Trophoblast cell (in vitro differentiated cells and primary cell): Measurements from ENCODE around the gene CNPY1.

Experiments
- DNase-seq, 2 donors: peaks; one replicate each; pipeline ENCODE4 v3.0.0-alpha.2; 2016
- H2AFZ ChIP-seq: 2 replicates; pipeline ENCODE4 v1.6.1; 2013; ENCODE audit warnings: low read length, moderate library complexity, mild to moderate bottlenecking; ENCODE audit not compliant: insufficient read depth, poor library complexity
- H2AK5ac ChIP-seq: 2 replicates; pipeline ENCODE4 v1.6.1; 2013; ENCODE audit warnings: mild to moderate bottlenecking, low read length
- H2BK120ac ChIP-seq: 2 replicates; pipeline ENCODE4 v1.6.1; 2013; ENCODE audit warnings: low read length, mild to moderate bottlenecking, moderate library complexity; ENCODE audit not compliant: insufficient read depth, poor library complexity
- H2BK12ac ChIP-seq: 2 replicates; pipeline ENCODE4 v1.6.1; 2013; ENCODE audit warnings: mild to moderate bottlenecking, low read length, moderate library complexity
- H2BK5ac ChIP-seq: 2 replicates; pipeline ENCODE4 v1.6.1; 2013; ENCODE audit warnings: low read length, low read depth, moderate library complexity, mild to moderate bottlenecking; ENCODE audit not compliant: poor library complexity
- H3K14ac ChIP-seq: 2 replicates; pipeline ENCODE4 v1.6.1; 2013; ENCODE audit warnings: mild to moderate bottlenecking, low read length
- H3K18ac ChIP-seq: 2 replicates; pipeline ENCODE4 v1.6.1; 2013; ENCODE audit warnings: mild to moderate bottlenecking, low read length
- H3K23ac ChIP-seq: 2 replicates; pipeline ENCODE4 v1.6.1; 2013; ENCODE audit warnings: low read length
- H3K27ac ChIP-seq: 2 replicates; pipeline ENCODE4 v1.5.1; 2013; ENCODE audit warnings: low read depth, mild to moderate bottlenecking, inconsistent platforms, low read length, moderate library complexity
- H3K27me3 ChIP-seq: 2 replicates; pipeline ENCODE4 v1.6.1; 2013; ENCODE audit warnings: inconsistent platforms, mild to moderate bottlenecking, low read length, moderate library complexity; ENCODE audit not compliant: insufficient read depth
- H3K36me3 ChIP-seq, 2 experiments: 1 replicate in 1 of 2; 2 replicates in 1 of 2; pipeline ENCODE4 v1.6.1; 2013; ENCODE audit warnings: low read length in 2 of 2, mild to moderate bottlenecking in 2 of 2, moderate library complexity in 1 of 2; ENCODE audit not compliant: insufficient read depth in 2 of 2, control insufficient read depth in 1 of 2
- H3K4ac ChIP-seq: 2 replicates; pipeline ENCODE4 v1.6.1; 2013; ENCODE audit warnings: low read depth, mild to moderate bottlenecking, low read length, moderate library complexity
- H3K4me1 ChIP-seq, 2 experiments: 1 replicate in 1 of 2; 2 replicates in 1 of 2; pipeline ENCODE4 v1.6.1; 2013; ENCODE audit warnings: low read length in 2 of 2, mild to moderate bottlenecking in 2 of 2, moderate library complexity in 1 of 2; ENCODE audit not compliant: insufficient read depth in 2 of 2, control insufficient read depth in 1 of 2
- H3K4me2 ChIP-seq: 2 replicates; pipeline ENCODE4 v1.6.1; 2013; ENCODE audit warnings: inconsistent platforms, mild to moderate bottlenecking, low read length, moderate library complexity
- H3K4me3 ChIP-seq: 2 replicates; pipeline ENCODE4 v1.5.1; 2013; ENCODE audit warnings: mild to moderate bottlenecking, low read depth, low read length, inconsistent platforms
- H3K79me1 ChIP-seq: one replicate; pipeline ENCODE4 v1.6.1; 2013; ENCODE audit warnings: low read length
- H3K79me2 ChIP-seq: 2 replicates; pipeline ENCODE4 v1.6.1; 2013; ENCODE audit warnings: low read length, mild to moderate bottlenecking; ENCODE audit not compliant: control insufficient read depth, insufficient read depth, poor library complexity
- H3K9ac ChIP-seq: 2 replicates; pipeline ENCODE4 v1.6.1; 2013; ENCODE audit warnings: mild to moderate bottlenecking, low read length
- H3K9me3 ChIP-seq: 2 replicates; pipeline ENCODE4 v1.6.1; 2013; ENCODE audit warnings: low read depth, mild to moderate bottlenecking, control low read depth, inconsistent platforms, low read length; ENCODE audit not compliant: insufficient read depth
- H4K12ac ChIP-seq: 2 replicates; pipeline ENCODE4 v1.6.1; 2013; ENCODE audit warnings: low read depth, mild to moderate bottlenecking, low read length, moderate library complexity
- H4K8ac ChIP-seq: 2 replicates; pipeline ENCODE4 v1.6.1; 2013; ENCODE audit warnings: low read depth, mild to moderate bottlenecking, low read length, moderate library complexity
- H4K91ac ChIP-seq: one replicate; pipeline ENCODE4 v1.6.1; 2013; ENCODE audit warnings: low read depth, mild to moderate bottlenecking, low read length, moderate library complexity
- WGBS: extraction: QIAGEN DNeasy Blood & Tissue Kit; methylation state at CpG from one replicate; pipeline ENCODE4 v1.1.7; 2013; ENCODE audit warnings: missing lambda C conversion rate; ENCODE audit not compliant: insufficient read length, insufficient coverage; ENCODE audit errors: extremely low coverage; 5-methylcytosine and 5-hydroxymethylcytosine counted together

Gene CNPY1

GRCh38 chr7:155571581-155572345 lies 25.4 kb upstream of the CNPY1 start:
- Histone ChIP-seq H3K27me3 (no peaks in the 10 kb centered on the region), H3K4me2 (no peak overlapping the region), H3K79me2 (no peaks in the 10 kb centered on the region), H3K18ac (no peak overlapping the region), H3K9ac (no peak overlapping the region), H4K91ac (no peak overlapping the region), H3K14ac (no peak overlapping the region), H3K23ac (no peak overlapping the region), H3K79me1 (no peaks in the 10 kb centered on the region), H3K36me3 (no peaks in the 10 kb centered on the region), H3K4me1 (peaks cover 0 to 6% of the 10 kb centered on the region in 2 experiments), H4K12ac (no peak overlapping the region), H4K8ac (no peak overlapping the region), H2AFZ (no peak overlapping the region), H2BK12ac (no peak overlapping the region), H3K4me3 (no peak overlapping the region), H3K9me3 (peaks cover 1% of the 10 kb centered on the region), H2BK5ac (no peak overlapping the region), H2BK120ac (no peak overlapping the region), H3K27ac (no peak overlapping the region), H2AK5ac (no peak overlapping the region), H3K4ac (no peak overlapping the region)
- no CpG with 5 or more reads among the region's 11 CpGs for WGBS
- no peak for DNase-seq

GRCh38 chr7:155570991-155571390 lies 24.6 kb upstream of the CNPY1 start:
- H4K8ac ChIP-seq: no peak overlapping the region
- no peak for DNase-seq
- H2BK120ac ChIP-seq: no peak overlapping the region
- H2BK12ac ChIP-seq: no peak overlapping the region
- no peak overlapping the region for H3K4me3 ChIP-seq
- H3K9ac ChIP-seq: no peak overlapping the region
- no peak overlapping the region for H3K4ac ChIP-seq
- no peak overlapping the region for H3K14ac ChIP-seq
- no peak overlapping the region for H3K27ac ChIP-seq
- H3K79me2 ChIP-seq: no peaks in the 10 kb centered on the region
- H4K91ac ChIP-seq: no peak overlapping the region
- H3K4me1 ChIP-seq: peaks cover 0 to 6% of the 10 kb centered on the region in 2 experiments
- H3K4me2 ChIP-seq: no peak overlapping the region
- no peaks in the 10 kb centered on the region for H3K36me3 ChIP-seq
- no peak overlapping the region for H3K18ac ChIP-seq
- no peak overlapping the region for H4K12ac ChIP-seq
- H3K27me3 ChIP-seq: no peaks in the 10 kb centered on the region
- WGBS: no CpG with 5 or more reads among the region's 6 CpGs
- H3K79me1 ChIP-seq: no peaks in the 10 kb centered on the region
- no peak overlapping the region for H3K23ac ChIP-seq
- peaks cover 1% of the 10 kb centered on the region for H3K9me3 ChIP-seq
- H2BK5ac ChIP-seq: no peak overlapping the region
- no peak overlapping the region for H2AK5ac ChIP-seq
- H2AFZ ChIP-seq: no peak overlapping the region

- no peak overlapping the region for H3K14ac ChIP-seq
Observed at GRCh38 chr7:155570171-155570958, 24.0 kb upstream of the CNPY1 start.

GRCh38 chr7:155569681-155570080 lies 23.3 kb upstream of the CNPY1 start:
- Histone ChIP-seq H3K23ac (no peak overlapping the region), H3K9ac (no peak overlapping the region), H3K4me2 (no peak overlapping the region), H2BK12ac (no peak overlapping the region), H4K12ac (no peak overlapping the region), H3K9me3 (peaks cover 1% of the 10 kb centered on the region), H3K27me3 (no peaks in the 10 kb centered on the region), H2AK5ac (no peak overlapping the region), H3K4me3 (no peak overlapping the region), H2BK5ac (no peak overlapping the region), H3K36me3 (no peaks in the 10 kb centered on the region), H3K79me2 (no peaks in the 10 kb centered on the region), H3K4me1 (peaks cover 0 to 6% of the 10 kb centered on the region in 2 experiments), H3K27ac (no peak overlapping the region), H3K79me1 (no peaks in the 10 kb centered on the region), H2BK120ac (no peak overlapping the region), H3K18ac (no peak overlapping the region), H4K8ac (no peak overlapping the region), H3K14ac (no peak overlapping the region), H3K4ac (no peak overlapping the region), H4K91ac (no peak overlapping the region), H2AFZ (no peak overlapping the region)
- DNase-seq: no peak
- no CpG with 5 or more reads among the region's 11 CpGs for WGBS

More at GRCh38 chr7:155570171-155570958, 24.0 kb upstream of the CNPY1 start:
- H2BK12ac ChIP-seq: no peak overlapping the region
- no peaks in the 10 kb centered on the region for H3K27me3 ChIP-seq
- no peak overlapping the region for H3K27ac ChIP-seq
- no peaks in the 10 kb centered on the region for H3K79me2 ChIP-seq
- H4K8ac ChIP-seq: no peak overlapping the region
- no peaks in the 10 kb centered on the region for H3K36me3 ChIP-seq
- no peak overlapping the region for H4K12ac ChIP-seq
- no peak overlapping the region for H3K23ac ChIP-seq
- no peak overlapping the region for H4K91ac ChIP-seq
- H3K9me3 ChIP-seq: peaks cover 1% of the 10 kb centered on the region
- H3K4me1 ChIP-seq: peaks cover 0 to 6% of the 10 kb centered on the region in 2 experiments
- H3K4ac ChIP-seq: no peak overlapping the region
- H3K79me1 ChIP-seq: no peaks in the 10 kb centered on the region
- no peak overlapping the region for H2AK5ac ChIP-seq
- H2BK5ac ChIP-seq: no peak overlapping the region
- no peak overlapping the region for H3K18ac ChIP-seq
- no CpG with 5 or more reads among the region's 28 CpGs for WGBS
- no peak overlapping the region for H3K4me2 ChIP-seq
- H2BK120ac ChIP-seq: no peak overlapping the region
- no peak for DNase-seq
- no peak overlapping the region for H3K4me3 ChIP-seq
- no peak overlapping the region for H2AFZ ChIP-seq
- H3K9ac ChIP-seq: no peak overlapping the region
